HCEC 1CT (cell line): ENCODE measurements around the gene GRXCR2.
"Not testable (repeated sequence)": the region's sequence is repeated elsewhere in the genome, so short reads cannot be mapped to it uniquely, and the experiment has no call there.

ENCODE experiments used
- DNase-seq: peaks from one replicate; pipeline ENCODE4 v3.0.0-alpha.2; 2017

Gene GRXCR2

GRCh38 chr5:145872914-145873313 lies at the start of gene GRXCR2:
Gene GRXCR2 (minus strand): TSS chr5:145873014. CDS start chr5:145872968, 46 bp downstream.
- DNase-seq: no peak

- no peak for DNase-seq
These were observed 49.2 kb upstream of the GRXCR2 start for GRCh38 chr5:145922059-145922458.

GRCh38 chr5:145921211-145921610 lies 48.4 kb upstream of the GRXCR2 start:
- no peak for DNase-seq

- no peak for DNase-seq
These were observed 47.9 kb upstream of the GRXCR2 start for GRCh38 chr5:145920542-145921210.

- no peak for DNase-seq
These were observed 46.6 kb upstream of the GRXCR2 start for GRCh38 chr5:145919413-145919812.

GRCh38 chr5:145918397-145918796 lies 45.6 kb upstream of the GRXCR2 start:
- no peak for DNase-seq

GRCh38 chr5:145917288-145917687 lies 44.5 kb upstream of the GRXCR2 start:
- no peak for DNase-seq

GRCh38 chr5:145915970-145916638 lies 43.3 kb upstream of the GRXCR2 start:
- DNase-seq: no peak

GRCh38 chr5:145913701-145914100 lies 40.9 kb upstream of the GRXCR2 start:
- no peak for DNase-seq

- no peak for DNase-seq
These were observed 39.8 kb upstream of the GRXCR2 start for GRCh38 chr5:145912594-145912993.

GRCh38 chr5:145912019-145912418 lies 39.2 kb upstream of the GRXCR2 start:
- DNase-seq: no peak

- DNase-seq: no peak
These were observed 38.4 kb upstream of the GRXCR2 start for GRCh38 chr5:145911164-145911563.

- no peak for DNase-seq
These were observed 35.6 kb upstream of the GRXCR2 start for GRCh38 chr5:145908206-145908960.

- no peak for DNase-seq
These were observed 33.6 kb upstream of the GRXCR2 start for GRCh38 chr5:145906401-145906800.

GRCh38 chr5:145904743-145905142 lies 31.9 kb upstream of the GRXCR2 start:
- DNase-seq: no peak

GRCh38 chr5:145903867-145904266 lies 31.1 kb upstream of the GRXCR2 start:
- DNase-seq: no peak

GRCh38 chr5:145903113-145903512 lies 30.3 kb upstream of the GRXCR2 start:
- DNase-seq: peak; percentile 16

- DNase-seq: no peak
These were observed 29.6 kb upstream of the GRXCR2 start for GRCh38 chr5:145902421-145902820.

- DNase-seq: no peak
These were observed 25.4 kb upstream of the GRXCR2 start for GRCh38 chr5:145898171-145898570.

GRCh38 chr5:145891378-145891777 lies 18.6 kb upstream of the GRXCR2 start:
- DNase-seq: not testable (repeated sequence)

GRCh38 chr5:145889611-145890010 lies 16.8 kb upstream of the GRXCR2 start:
- DNase-seq: no peak

GRCh38 chr5:145887976-145888574 lies 15.3 kb upstream of the GRXCR2 start:
- DNase-seq: peak; percentile 59

GRCh38 chr5:145887217-145887616 lies 14.4 kb upstream of the GRXCR2 start:
- peak; percentile 20 for DNase-seq

- no peak for DNase-seq
These were observed 2.0 kb upstream of the GRXCR2 start for GRCh38 chr5:145874765-145875164.
